Activated CD4-positive, alpha-beta T cell treated with anti-CD3 and anti-CD28 coated beads, Interleukin-2, amount 10 ng/mL, durations not matched to agents 7 days and 5 days (primary cell): ENCODE measurements around the gene CEPT1. TPM values are rescaled to one million over a fixed set of nuclear protein-coding genes. Genes with fewer than 3 reads are reported as not detected.
A peak's percentile ranks its signal among the peaks of the same experiment; 100 is the strongest.

Experiments
- CTCF ChIA-PET: fragments of 350-600 bp; sonication (Branson Sonifier 250); formaldehyde crosslinking; loops from one replicate; lab custom pipeline; 2021; ENCODE audit warnings: antibody characterized with exemption; lab: Charles Lee
- POLR2A ChIA-PET: fragments of 350-600 bp; sonication (Branson Sonifier 250); formaldehyde crosslinking; loops from one replicate; lab custom pipeline; 2021; ENCODE audit warnings: antibody characterized with exemption; lab: Charles Lee
- DNase-seq: peaks from one replicate; pipeline ENCODE4 v3.0.0-alpha.2; 2020
- H3K27ac Mint-ChIP-seq: one replicate; pipeline ENCODE4 v1.8.0; 2021; ENCODE audit warnings: mild to moderate bottlenecking, moderate library complexity, mixed read lengths
- H3K27me3 Mint-ChIP-seq: one replicate; pipeline ENCODE4 v1.8.0; 2021; ENCODE audit warnings: mixed read lengths
- H3K36me3 Mint-ChIP-seq: one replicate; pipeline ENCODE4 v1.8.0; 2021; ENCODE audit warnings: low read depth, mixed read lengths
- H3K4me1 Mint-ChIP-seq: one replicate; pipeline ENCODE4 v1.8.0; 2021; ENCODE audit warnings: mixed read lengths
- H3K4me3 Mint-ChIP-seq: one replicate; pipeline ENCODE4 v1.8.0; 2021; ENCODE audit warnings: mild to moderate bottlenecking, moderate library complexity, mixed read lengths
- H3K9me3 Mint-ChIP-seq: one replicate; pipeline ENCODE4 v1.8.0; 2021; ENCODE audit warnings: mixed read lengths
- total RNA-seq, 2 experiments: library from RNA; stranded (reverse); gene quantifications; one replicate each; pipeline ENCODE4 v1.2.3, GENCODE V29; 2021

CEPT1 gene
- total RNA-seq, 2 experiments from 2014 or later = 42.1 to 50.2 TPM

DNA sequence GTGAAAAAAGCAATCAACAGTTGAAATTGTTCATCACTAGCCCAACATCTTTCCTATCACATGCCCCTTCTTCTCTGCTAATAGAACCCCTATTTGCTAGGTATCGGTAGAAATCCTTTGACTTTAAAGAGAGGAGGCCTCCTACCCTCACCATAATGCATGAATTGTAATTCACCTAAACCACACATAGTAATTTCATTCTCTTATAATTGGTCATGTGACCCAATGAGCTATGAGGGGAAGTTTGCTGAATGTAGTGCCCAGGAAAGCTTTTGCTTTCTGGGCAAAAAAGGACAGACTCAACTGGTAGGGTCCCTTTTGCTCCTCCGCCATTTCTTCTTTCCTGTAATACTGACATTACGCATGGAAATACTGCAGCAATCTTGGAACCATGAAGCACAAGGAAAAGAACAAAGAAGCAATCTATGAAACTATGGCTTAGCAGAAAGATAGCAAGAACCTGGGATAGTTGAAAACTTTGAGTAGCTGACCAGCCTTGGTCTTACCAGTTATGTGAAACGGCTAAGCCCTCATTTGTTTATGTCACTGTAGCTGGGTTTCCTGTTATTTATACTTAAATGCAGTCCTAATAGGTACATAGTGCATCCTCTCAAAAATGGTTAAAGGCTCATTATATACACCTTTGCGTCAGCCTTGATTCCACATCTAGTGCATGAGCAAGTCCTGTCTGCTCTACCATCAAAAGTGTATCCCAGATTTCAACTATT, 77.3 kb downstream of the CEPT1 start:
- H3K9me3 Mint-ChIP-seq = peaks cover 3% of the 10 kb centered on the region
- H3K4me3 Mint-ChIP-seq = peak overlapping the region; percentile 60
- ChIA-PET POLR2A (interaction anchor here (0.7 kb wide), 1 partner anchor 521 kb away, joined by 4 read pairs; no protein-coding TSS in a partner anchor), CTCF (interaction anchor here (0.6 to 5.5 kb wide), 9 partner anchors 8 to 695 kb away, joined by 3 to 30 read pairs (median 5); partner anchors contain the start of gene DENND2D)
- H3K27ac Mint-ChIP-seq = peak overlapping the region; percentile 93
- H3K4me1 Mint-ChIP-seq = peaks cover 97% of the 10 kb centered on the region
- H3K36me3 Mint-ChIP-seq = peaks cover 22% of the 10 kb centered on the region
- no peaks in the 10 kb centered on the region for H3K27me3 Mint-ChIP-seq
- no peak for DNase-seq

DNA sequence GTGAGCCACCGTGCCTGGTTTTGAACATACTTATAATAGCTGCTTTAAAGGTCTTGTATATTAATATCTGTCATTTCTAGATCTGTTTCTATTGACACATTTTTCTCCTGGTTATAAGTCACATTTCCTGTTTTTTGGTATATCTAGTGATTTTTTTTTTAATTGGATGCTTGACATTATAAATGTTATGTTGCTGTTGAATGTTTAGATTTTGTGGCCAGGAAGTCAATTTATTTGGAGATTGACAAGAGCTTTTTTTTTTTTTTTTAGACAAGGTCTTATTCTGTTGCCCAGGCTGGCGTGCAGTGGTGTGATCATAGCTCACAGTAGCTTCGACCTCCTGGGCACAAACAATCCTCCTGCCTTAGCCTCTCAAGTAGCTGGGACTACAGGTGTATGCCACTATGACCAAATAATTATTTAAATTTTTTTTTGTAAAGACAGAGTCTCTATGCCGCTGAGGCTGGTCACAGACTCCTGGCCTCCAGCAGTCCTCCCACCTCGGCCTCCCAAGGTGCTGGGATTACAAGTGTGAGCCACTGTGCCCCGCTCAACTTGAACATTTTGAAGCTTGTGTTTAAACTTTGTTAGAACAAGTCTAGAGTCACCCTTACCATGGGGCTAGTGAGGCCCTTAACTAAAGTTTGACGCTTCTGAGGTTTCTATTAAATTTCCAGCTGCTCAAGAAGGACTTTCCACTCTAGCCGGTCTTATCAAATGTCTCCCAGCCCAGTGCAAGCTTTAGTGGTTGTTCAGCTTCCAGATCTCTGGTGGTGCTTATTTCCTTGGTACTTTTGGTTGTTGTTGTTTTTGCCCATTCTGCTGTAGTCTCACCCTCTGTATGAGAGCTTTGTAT, 78.9 kb downstream of the CEPT1 start:
- peaks cover 15% of the 10 kb centered on the region for H3K36me3 Mint-ChIP-seq

DNA sequence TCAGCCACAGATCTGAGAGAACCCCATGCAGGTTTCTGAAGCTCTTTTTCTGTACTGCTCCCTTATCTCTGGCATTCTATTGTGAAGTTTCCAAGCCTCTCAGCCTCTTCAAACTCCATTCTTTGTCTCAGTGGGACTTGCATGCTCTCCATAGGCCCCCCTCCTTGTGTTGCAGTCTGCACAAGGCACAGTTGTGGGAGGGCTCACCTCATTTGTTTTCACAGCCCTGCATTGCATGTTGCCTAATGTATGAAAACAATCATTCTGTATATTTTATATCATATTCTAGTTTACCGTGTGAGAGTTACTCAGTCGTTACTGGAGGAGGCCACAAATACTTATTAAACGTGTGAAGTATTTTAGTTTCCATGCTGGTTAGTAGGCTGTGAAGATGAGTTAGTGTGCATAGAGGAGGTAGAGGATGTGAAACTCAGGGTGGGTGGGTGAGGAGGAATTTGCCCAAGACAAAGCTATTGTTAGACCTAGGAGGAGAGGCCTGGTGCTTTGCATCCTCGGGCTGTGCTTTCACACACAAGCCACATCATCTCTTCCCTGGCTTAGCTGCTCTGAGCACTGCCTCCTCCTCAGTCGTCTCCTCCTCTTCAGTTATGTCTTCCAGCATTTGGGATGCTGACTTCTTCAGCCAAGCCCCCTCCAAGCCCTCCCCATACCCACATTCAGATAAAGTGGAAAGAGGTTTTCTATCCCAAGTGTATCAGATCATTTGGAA, 79.7 kb downstream of the CEPT1 start:
- ChIA-PET POLR2A (interaction anchor here (1.0 to 3.8 kb wide), 4 partner anchors 19 to 344 kb away, joined by 3 to 26 read pairs (median 5); partner anchors contain the start of gene DENND2D), CTCF (interaction anchor here (0.7 to 5.5 kb wide), 9 partner anchors 8 to 181 kb away, joined by 3 to 30 read pairs (median 4); partner anchors contain the start of gene CHI3L2)
- peak; percentile 56 for DNase-seq
- H3K4me3 Mint-ChIP-seq = peak overlapping the region; percentile 59
- H3K4me1 Mint-ChIP-seq = peaks cover 91% of the 10 kb centered on the region
- H3K27me3 Mint-ChIP-seq = no peaks in the 10 kb centered on the region
- peaks cover 15% of the 10 kb centered on the region for H3K36me3 Mint-ChIP-seq
- H3K9me3 Mint-ChIP-seq = peaks cover 3% of the 10 kb centered on the region
- peak overlapping the region; percentile 93 for H3K27ac Mint-ChIP-seq

More for the DNA sequence above, 78.9 kb downstream of the CEPT1 start:
- H3K9me3 Mint-ChIP-seq = peaks cover 3% of the 10 kb centered on the region
- ChIA-PET CTCF (interaction anchor here (0.7 to 5.5 kb wide), 10 partner anchors 9 to 181 kb away, joined by 3 to 30 read pairs (median 5); partner anchors contain the start of gene CHI3L2), POLR2A (interaction anchor here (0.7 to 3.8 kb wide), 6 partner anchors 18 to 343 kb away, joined by 3 to 26 read pairs (median 4); partner anchors contain the start of genes C1orf162 and DENND2D)
- H3K4me1 Mint-ChIP-seq = peaks cover 94% of the 10 kb centered on the region
- H3K4me3 Mint-ChIP-seq = peak overlapping the region; percentile 59
- H3K27me3 Mint-ChIP-seq = no peaks in the 10 kb centered on the region
- no peak for DNase-seq
- H3K27ac Mint-ChIP-seq = peak overlapping the region; percentile 93

DNA sequence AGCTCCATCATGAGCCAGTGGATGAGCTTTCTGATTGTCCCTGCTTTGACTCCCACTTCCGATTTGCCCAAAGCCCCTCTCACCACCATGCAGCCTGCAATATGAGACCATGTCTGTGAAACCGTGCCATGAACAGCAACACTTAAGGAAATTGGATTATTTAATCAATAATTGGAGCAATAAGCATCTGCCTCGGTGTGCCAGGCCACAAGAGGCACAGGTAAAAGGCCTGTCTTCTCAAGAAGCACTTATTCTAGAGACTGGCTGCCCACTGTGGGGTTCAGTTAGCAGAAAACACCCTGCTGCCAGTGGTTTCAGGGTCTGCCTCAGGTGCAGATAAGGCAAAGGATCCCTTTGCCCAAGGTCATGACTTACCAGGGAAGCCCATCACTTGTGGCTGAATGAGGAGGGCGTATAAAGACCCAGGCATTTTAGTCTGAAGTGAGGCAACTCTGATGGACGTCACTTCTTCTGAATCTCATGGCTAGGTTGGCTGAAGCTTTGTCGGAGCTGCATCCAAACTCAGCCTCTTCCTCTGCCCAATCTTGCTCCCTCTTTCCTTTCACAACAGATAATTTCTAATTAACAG, 80.4 kb downstream of the CEPT1 start:
- Mint-ChIP-seq H3K27me3 (no peaks in the 10 kb centered on the region), H3K4me1 (peaks cover 91% of the 10 kb centered on the region), H3K4me3 (peak overlapping the region; percentile 59), H3K36me3 (peaks cover 15% of the 10 kb centered on the region), H3K27ac (peak overlapping the region; percentile 93), H3K9me3 (peaks cover 3% of the 10 kb centered on the region)
- ChIA-PET POLR2A (interaction anchor here (0.7 to 3.8 kb wide), 5 partner anchors 9 to 27 kb away, joined by 4 to 26 read pairs (median 5); partner anchors contain the start of gene DENND2D), CTCF (interaction anchor here (0.7 to 5.5 kb wide), 9 partner anchors 12 to 181 kb away, joined by 3 to 30 read pairs (median 4); no protein-coding TSS in a partner anchor)
- no peak for DNase-seq

DNA sequence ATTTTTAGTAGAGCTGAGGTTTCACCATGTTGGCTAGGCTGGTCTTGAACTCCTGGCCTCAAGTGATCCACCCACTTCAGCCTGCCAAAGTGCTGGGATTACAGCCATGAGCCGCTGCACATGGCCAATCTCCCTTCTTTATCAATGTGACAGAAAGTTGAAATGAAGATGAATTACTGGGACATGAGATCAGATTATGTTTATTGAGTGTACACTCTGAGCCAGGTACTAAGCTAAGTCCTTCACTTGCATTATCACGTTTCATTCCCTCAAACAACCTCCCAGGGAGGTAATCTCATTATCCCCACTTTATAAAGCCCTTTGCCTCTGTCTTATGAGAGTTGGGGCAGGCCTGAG, 81.2 kb downstream of the CEPT1 start:
- no peak for DNase-seq
- H3K36me3 Mint-ChIP-seq = peaks cover 15% of the 10 kb centered on the region
- peaks cover 3% of the 10 kb centered on the region for H3K9me3 Mint-ChIP-seq
- H3K27me3 Mint-ChIP-seq = no peaks in the 10 kb centered on the region
- H3K4me3 Mint-ChIP-seq = peak overlapping the region; percentile 68
- H3K4me1 Mint-ChIP-seq = peaks cover 92% of the 10 kb centered on the region
- ChIA-PET POLR2A (interaction anchor here (0.7 to 3.8 kb wide), 4 partner anchors 10 to 28 kb away, joined by 4 to 26 read pairs (median 6); partner anchors contain the start of gene DENND2D), CTCF (interaction anchor here (0.6 to 5.5 kb wide), 7 partner anchors 13 to 372 kb away, joined by 3 to 30 read pairs (median 4); partner anchors contain the start of gene DENND2D)
- peak overlapping the region; percentile 93 for H3K27ac Mint-ChIP-seq

DNA sequence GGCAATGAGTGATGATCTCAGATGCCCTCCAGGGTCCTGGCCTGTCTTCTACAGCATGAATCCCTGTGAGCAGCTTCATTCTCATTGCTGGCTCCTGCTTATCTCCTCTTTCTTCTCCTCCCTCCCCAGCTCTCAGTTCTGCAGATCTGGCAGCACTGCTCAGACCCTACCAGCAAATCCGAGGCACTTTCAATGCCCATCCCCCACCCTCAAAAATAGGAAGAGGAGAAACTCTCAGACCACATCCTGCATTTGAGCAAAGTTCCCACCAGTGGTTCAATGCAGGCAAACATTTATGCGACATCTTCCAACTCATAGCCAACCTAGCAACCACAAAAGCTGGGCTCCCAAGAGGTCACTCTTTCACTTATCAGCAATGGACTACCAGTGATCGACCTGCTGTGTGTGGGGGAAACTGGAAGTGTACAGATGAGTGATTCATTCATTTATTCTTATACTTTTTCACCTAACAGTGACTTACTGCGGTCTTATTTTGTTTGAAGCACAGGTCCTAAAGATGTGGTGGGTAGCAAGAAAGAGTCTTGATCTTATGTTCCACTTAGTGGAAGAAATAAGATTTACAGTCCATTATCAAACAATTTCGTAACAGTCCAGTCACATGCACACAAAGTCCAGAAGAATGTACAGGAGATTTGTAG, 81.7 kb downstream of the CEPT1 start:
- DNase-seq = peak; percentile 84
- H3K9me3 Mint-ChIP-seq = peaks cover 3% of the 10 kb centered on the region
- POLR2A ChIA-PET = interaction anchor here (1.4 to 3.8 kb wide), 3 partner anchors 21 to 28 kb away, joined by 5 to 26 read pairs (median 6); partner anchors contain the start of gene DENND2D
- peak overlapping the region; percentile 68 for H3K4me3 Mint-ChIP-seq
- H3K4me1 Mint-ChIP-seq = peaks cover 92% of the 10 kb centered on the region
- H3K36me3 Mint-ChIP-seq = peaks cover 13% of the 10 kb centered on the region
- H3K27me3 Mint-ChIP-seq = no peaks in the 10 kb centered on the region
- CTCF ChIA-PET = interaction anchor here (0.6 to 5.5 kb wide), 5 partner anchors 13 to 371 kb away, joined by 3 to 30 read pairs (median 4); partner anchors contain the start of gene DENND2D
- peak overlapping the region; percentile 93 for H3K27ac Mint-ChIP-seq

DNA sequence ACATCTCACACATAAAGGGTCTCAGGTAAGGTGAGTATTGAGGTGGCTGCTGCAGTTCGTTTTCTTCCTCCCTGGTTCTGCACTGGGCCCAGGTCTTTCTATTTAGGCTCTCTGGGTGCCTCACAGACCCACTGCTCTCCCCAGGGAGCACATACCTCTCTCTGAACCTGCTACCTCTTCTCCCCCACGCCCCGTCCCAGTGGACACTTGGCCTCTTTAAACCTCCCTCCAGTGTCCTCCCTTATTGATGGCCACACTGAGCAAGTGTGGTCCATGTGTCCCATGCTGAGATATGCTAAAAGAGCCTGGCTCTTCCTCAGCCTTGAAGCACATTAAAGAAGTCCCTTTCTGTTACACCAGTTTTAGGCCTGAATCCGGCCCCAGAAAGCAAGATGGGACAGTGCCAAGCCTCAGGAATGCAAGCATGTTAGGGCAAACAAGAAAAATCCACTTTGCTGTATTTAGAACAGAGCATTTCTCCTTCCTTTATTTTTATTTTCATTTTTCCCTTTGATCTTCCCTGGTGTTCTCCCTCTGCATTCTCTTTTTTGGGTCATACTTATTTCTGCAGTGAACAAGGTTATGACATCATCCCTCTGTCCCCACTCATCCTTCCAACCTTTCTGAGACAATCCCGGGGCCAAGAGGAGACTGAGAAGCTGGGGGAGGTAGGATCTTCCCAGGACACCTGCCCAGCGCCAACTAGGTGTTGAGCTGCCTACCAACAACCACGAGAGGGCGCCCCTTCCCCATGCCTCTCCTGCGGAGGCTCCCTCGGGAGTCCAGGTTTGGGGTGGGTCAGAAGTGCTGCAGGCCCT, 82.5 kb downstream of the CEPT1 start:
- CTCF ChIA-PET = interaction anchor here (0.6 to 1.8 kb wide), 19 partner anchors 8 to 657 kb away, joined by 3 to 17 read pairs (median 4); partner anchors contain the start of genes DDX20 and DENND2D
- H3K9me3 Mint-ChIP-seq = peaks cover 3% of the 10 kb centered on the region
- peak overlapping the region; percentile 68 for H3K4me3 Mint-ChIP-seq
- POLR2A ChIA-PET = interaction anchor here (3.8 kb wide), 1 partner anchor 24 kb away, joined by 26 read pairs; no protein-coding TSS in a partner anchor
- no peaks in the 10 kb centered on the region for H3K27me3 Mint-ChIP-seq
- H3K36me3 Mint-ChIP-seq = peaks cover 10% of the 10 kb centered on the region
- H3K4me1 Mint-ChIP-seq = peaks cover 92% of the 10 kb centered on the region
- H3K27ac Mint-ChIP-seq = peak overlapping the region; percentile 93
- DNase-seq = peak; percentile 84

DNA sequence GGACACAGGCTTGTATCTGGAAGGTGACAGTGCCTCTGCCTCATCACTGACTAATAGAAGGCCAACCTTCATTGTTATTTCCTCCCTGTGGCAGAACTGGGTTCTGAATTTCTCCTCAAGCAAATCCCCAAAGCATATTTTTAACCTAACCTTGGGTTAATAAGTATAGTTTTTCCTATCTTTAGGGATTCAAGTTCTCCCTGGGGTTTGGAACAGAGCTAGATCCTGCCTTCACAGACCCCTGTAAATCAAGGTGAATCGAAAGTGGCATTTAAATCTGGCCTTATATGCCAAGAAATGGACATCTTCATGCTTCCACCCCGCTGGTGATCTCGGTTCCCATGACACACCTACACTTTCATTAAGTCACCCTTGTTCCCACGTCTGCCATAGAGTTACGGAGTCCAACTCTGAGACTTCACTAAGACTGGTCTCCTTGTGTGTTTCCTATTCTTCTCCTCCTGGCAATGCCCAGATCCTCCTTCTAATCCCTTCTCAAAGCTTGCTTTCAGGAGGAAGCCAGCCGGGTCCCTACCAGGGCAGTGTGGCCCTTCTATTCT, 83.2 kb downstream of the CEPT1 start:
- DNase-seq = no peak
- Mint-ChIP-seq H3K36me3 (peaks cover 9% of the 10 kb centered on the region), H3K4me1 (peaks cover 92% of the 10 kb centered on the region), H3K27ac (peak overlapping the region; percentile 93), H3K4me3 (peak overlapping the region; percentile 68), H3K27me3 (no peaks in the 10 kb centered on the region), H3K9me3 (no peaks in the 10 kb centered on the region)
- ChIA-PET POLR2A (no interaction called here), CTCF (interaction anchor here (0.6 to 1.8 kb wide), 23 partner anchors 8 to 656 kb away, joined by 3 to 17 read pairs (median 4); partner anchors contain the start of genes DDX20 and DENND2D)

DNA sequence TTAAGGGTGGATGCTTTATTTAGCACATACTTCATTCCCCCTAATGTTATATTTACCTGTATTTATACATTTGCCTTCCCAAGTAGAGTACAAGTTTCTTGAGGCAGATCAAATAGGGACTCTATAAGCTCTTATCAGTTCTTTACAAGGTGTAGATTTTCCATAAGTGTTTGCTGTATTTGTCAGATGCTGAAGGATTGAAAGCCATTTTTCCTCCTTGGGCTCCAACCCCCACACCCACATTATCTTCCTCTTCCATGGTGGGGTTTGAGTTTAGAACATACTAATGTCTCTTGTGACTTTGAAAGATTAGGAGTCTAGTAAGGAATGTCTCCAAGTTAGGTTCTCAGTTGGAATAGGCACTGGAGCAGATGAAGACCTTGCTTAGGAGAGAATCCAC, 85.1 kb downstream of the CEPT1 start:
- peak overlapping the region; percentile 92 for H3K27ac Mint-ChIP-seq
- H3K9me3 Mint-ChIP-seq = peaks cover 2% of the 10 kb centered on the region
- peaks cover 10% of the 10 kb centered on the region for H3K36me3 Mint-ChIP-seq
- ChIA-PET CTCF (interaction anchor here (1.2 to 1.8 kb wide), 4 partner anchors 8 to 109 kb away, joined by 3 to 5 read pairs (median 5); no protein-coding TSS in a partner anchor), POLR2A (no interaction called here)
- peak overlapping the region; percentile 67 for H3K4me3 Mint-ChIP-seq
- no peak for DNase-seq
- H3K4me1 Mint-ChIP-seq = peaks cover 90% of the 10 kb centered on the region
- H3K27me3 Mint-ChIP-seq = no peaks in the 10 kb centered on the region
